ENCODE measurements around the gene CERKL.

The CERKL gene

DNA sequence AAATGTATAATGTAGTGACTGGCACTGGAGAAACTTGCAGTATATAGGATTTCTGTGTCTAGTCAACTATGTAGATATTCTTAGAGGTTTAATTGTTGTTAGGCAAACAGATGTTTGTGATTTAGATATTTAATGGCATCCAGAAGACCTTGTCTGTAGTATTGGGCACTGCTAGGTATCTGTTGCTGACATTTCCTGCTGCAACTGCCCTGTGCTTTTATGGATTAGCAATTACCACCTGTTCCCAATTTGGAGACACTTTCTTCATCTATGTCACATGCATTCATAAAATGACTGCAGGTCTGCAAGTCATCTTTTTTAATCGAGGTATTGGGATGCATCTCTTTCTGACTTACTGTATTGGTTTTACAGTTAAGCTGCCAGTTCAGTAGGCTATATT, 128.5 kb downstream of the CERKL start:
- Histone ChIP-seq H3K9me3 (no peaks in the 10 kb centered on the region), H3K4me1 (peaks cover 19% of the 10 kb centered on the region), H3K36me3 (replicated peaks) (no peaks in the 10 kb centered on the region), H3K27me3 (ENCODE audit: low read depth) (no peaks in the 10 kb centered on the region), H3K4me3 (no peak overlapping the region)
- DNase-seq (ENCODE audit: low spot score in 2 of 2): no peak
- in situ Hi-C loops (cut with MboI; ENCODE audit: low sequenced_read_pairs): no loop called here

DNA sequence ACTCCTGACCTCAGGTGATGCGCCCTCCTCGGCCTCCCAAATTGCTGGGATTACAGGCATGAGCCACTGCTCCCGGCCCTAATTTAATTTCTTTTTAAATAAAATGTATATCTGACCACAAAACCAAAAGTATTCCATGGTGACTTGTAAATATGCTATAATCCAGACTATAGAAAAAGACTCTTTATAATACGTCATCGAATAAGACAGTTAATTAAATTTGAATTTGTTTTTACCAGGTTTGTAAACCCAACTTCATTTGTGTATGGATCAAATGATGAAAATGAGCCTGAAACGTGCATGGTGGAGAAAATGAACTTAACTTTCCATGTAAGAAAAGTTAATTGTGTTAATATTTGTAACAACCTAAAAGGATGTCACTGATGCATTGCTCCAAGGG, 129.8 kb downstream of the CERKL start:
- in situ Hi-C loops (cut with MboI; ENCODE audit: low sequenced_read_pairs): no loop called here
- H3K36me3 ChIP-seq (replicated peaks): no peaks in the 10 kb centered on the region
- no peaks in the 10 kb centered on the region for H3K9me3 ChIP-seq
- H3K27me3 ChIP-seq (ENCODE audit: low read depth): no peaks in the 10 kb centered on the region
- DNase-seq (ENCODE audit: low spot score in 2 of 2): no peak
- no peak overlapping the region for H3K4me3 ChIP-seq
- H3K4me1 ChIP-seq: peaks cover 19% of the 10 kb centered on the region

- Histone ChIP-seq H3K4me1 (peaks cover 19% of the 10 kb centered on the region), H3K36me3 (replicated peaks) (no peaks in the 10 kb centered on the region), H3K9me3 (no peaks in the 10 kb centered on the region), H3K27me3 (ENCODE audit: low read depth) (no peaks in the 10 kb centered on the region), H3K4me3 (no peak overlapping the region)
- DNase-seq (ENCODE audit: low spot score in 2 of 2): no peak
- in situ Hi-C loops (cut with MboI; ENCODE audit: low sequenced_read_pairs): no loop called here
Observed at GRCh38 chr2:181526014-181526413, 130.9 kb downstream of the CERKL start.

GRCh38 chr2:181523756-181524155, 133.1 kb downstream of the CERKL start:
- peaks cover 8% of the 10 kb centered on the region for H3K4me1 ChIP-seq
- in situ Hi-C loops (cut with MboI; ENCODE audit: low sequenced_read_pairs): no loop called here
- no peak for DNase-seq (ENCODE audit: low spot score in 2 of 2)
- no peaks in the 10 kb centered on the region for H3K27me3 ChIP-seq (ENCODE audit: low read depth)
- no peaks in the 10 kb centered on the region for H3K36me3 ChIP-seq (replicated peaks)
- no peak overlapping the region for H3K4me3 ChIP-seq
- no peaks in the 10 kb centered on the region for H3K9me3 ChIP-seq

- no peak overlapping the region for H3K4me3 ChIP-seq
- DNase-seq (ENCODE audit: low spot score in 2 of 2): no peak
- no peaks in the 10 kb centered on the region for H3K27me3 ChIP-seq (ENCODE audit: low read depth)
- in situ Hi-C loops (cut with MboI; ENCODE audit: low sequenced_read_pairs): no loop called here
- no peaks in the 10 kb centered on the region for H3K4me1 ChIP-seq
- peaks cover 2% of the 10 kb centered on the region; the same call in 1 of the 2 replicates for H3K36me3 ChIP-seq (replicated peaks)
- no peaks in the 10 kb centered on the region for H3K9me3 ChIP-seq
Observed at GRCh38 chr2:181520253-181520652, 136.7 kb downstream of the CERKL start.

GRCh38 chr2:181517685-181518301, 139.1 kb downstream of the CERKL start:
- Histone ChIP-seq H3K4me1 (no peaks in the 10 kb centered on the region), H3K9me3 (no peaks in the 10 kb centered on the region), H3K27me3 (ENCODE audit: low read depth) (no peaks in the 10 kb centered on the region), H3K36me3 (replicated peaks) (peaks cover 6% of the 10 kb centered on the region), H3K4me3 (no peak overlapping the region)
- in situ Hi-C loops (cut with MboI; ENCODE audit: low sequenced_read_pairs): no loop called here
- DNase-seq (ENCODE audit: low spot score in 2 of 2): no peak

GRCh38 chr2:181516992-181517391, 139.9 kb downstream of the CERKL start:
- H3K4me3 ChIP-seq: no peak overlapping the region
- no peaks in the 10 kb centered on the region for H3K27me3 ChIP-seq (ENCODE audit: low read depth)
- in situ Hi-C loops (cut with MboI; ENCODE audit: low sequenced_read_pairs): no loop called here
- H3K9me3 ChIP-seq: no peaks in the 10 kb centered on the region
- no peak for DNase-seq (ENCODE audit: low spot score in 2 of 2)
- peaks cover 1% of the 10 kb centered on the region; the same call in 1 of the 2 replicates for H3K4me1 ChIP-seq
- peaks cover 6% of the 10 kb centered on the region for H3K36me3 ChIP-seq (replicated peaks)

- Histone ChIP-seq H3K36me3 (replicated peaks) (peaks cover 6% of the 10 kb centered on the region), H3K4me3 (no peak overlapping the region), H3K9me3 (no peaks in the 10 kb centered on the region), H3K27me3 (ENCODE audit: low read depth) (no peaks in the 10 kb centered on the region), H3K4me1 (peaks cover 8% of the 10 kb centered on the region)
- in situ Hi-C loops (cut with MboI; ENCODE audit: low sequenced_read_pairs): no loop called here
- no peak for DNase-seq (ENCODE audit: low spot score in 2 of 2)
Observed at GRCh38 chr2:181515719-181516118, 141.2 kb downstream of the CERKL start.

DNA sequence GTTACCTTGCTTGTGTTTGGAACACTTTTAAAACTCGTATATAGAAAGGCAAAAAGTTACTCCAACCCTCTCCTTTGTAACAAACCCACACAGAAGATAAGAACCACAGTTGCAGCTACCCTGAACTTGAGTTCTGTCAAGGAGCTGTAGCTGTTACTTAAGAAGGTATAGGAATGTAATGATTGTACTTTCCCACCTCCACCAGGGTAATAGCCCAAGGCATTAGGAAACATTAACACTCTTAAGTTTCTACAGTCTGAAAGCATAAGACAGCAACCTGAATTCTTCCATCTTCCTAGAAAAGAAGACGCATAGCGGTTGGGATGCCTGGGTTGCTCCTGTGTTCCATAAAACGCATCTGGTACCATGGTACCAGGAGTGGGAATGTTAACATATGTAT, 156.7 kb downstream of the CERKL start:
- H3K27me3 ChIP-seq (ENCODE audit: low read depth): no peaks in the 10 kb centered on the region
- H3K36me3 ChIP-seq (replicated peaks): peaks cover 11% of the 10 kb centered on the region
- DNase-seq (ENCODE audit: low spot score in 2 of 2): no peak
- H3K9me3 ChIP-seq: no peaks in the 10 kb centered on the region
- H3K4me1 ChIP-seq: no peaks in the 10 kb centered on the region
- in situ Hi-C loops (cut with MboI; ENCODE audit: low sequenced_read_pairs): no loop called here
- no peak overlapping the region for H3K4me3 ChIP-seq

- H3K4me3 ChIP-seq: no peak overlapping the region
- no peak for DNase-seq (ENCODE audit: low spot score in 2 of 2)
- in situ Hi-C loops (cut with MboI; ENCODE audit: low sequenced_read_pairs): no loop called here
- peaks cover 11% of the 10 kb centered on the region for H3K36me3 ChIP-seq (replicated peaks)
- no peaks in the 10 kb centered on the region for H3K4me1 ChIP-seq
- no peaks in the 10 kb centered on the region for H3K9me3 ChIP-seq
- H3K27me3 ChIP-seq (ENCODE audit: low read depth): no peaks in the 10 kb centered on the region
Observed at GRCh38 chr2:181499231-181499630, 157.7 kb downstream of the CERKL start.

Measured in HAP-1 (cell line).